ENCODE measurements around the gene KRCC1.

DNA sequence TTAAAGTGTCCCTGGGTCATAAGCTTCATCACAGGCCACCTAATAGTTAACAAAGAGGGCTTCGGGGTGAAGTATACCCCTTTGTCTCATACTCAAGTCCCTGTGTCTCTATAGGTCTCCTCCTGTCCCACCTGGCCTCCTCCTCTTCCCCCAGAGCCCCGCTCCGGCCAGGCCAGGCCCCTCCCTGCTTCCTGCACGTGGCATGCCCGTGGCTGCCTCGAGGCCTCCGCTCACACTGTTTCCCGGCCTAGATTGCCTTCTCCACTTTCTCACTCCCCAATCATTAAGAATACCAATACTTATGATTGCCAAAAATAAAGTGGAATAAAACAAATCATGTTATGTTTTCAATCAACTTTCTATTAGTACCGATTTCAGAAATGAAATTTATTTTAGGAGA lies 30.8 kb upstream of the KRCC1 start:
- no peak for TF ChIP-seq POLR2A (IDR thresholded peaks at IDR 0.05)
- TF ChIP-seq, protein P1, sequence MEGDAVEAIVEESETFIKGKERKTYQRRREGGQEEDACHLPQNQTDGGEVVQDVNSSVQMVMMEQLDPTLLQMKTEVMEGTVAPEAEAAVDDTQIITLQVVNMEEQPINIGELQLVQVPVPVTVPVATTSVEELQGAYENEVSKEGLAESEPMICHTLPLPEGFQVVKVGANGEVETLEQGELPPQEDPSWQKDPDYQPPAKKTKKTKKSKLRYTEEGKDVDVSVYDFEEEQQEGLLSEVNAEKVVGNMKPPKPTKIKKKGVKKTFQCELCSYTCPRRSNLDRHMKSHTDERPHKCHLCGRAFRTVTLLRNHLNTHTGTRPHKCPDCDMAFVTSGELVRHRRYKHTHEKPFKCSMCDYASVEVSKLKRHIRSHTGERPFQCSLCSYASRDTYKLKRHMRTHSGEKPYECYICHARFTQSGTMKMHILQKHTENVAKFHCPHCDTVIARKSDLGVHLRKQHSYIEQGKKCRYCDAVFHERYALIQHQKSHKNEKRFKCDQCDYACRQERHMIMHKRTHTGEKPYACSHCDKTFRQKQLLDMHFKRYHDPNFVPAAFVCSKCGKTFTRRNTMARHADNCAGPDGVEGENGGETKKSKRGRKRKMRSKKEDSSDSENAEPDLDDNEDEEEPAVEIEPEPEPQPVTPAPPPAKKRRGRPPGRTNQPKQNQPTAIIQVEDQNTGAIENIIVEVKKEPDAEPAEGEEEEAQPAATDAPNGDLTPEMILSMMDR (IDR thresholded peaks at IDR 0.05) = no peak
